K562 (cell line): Measurements from ENCODE around the gene FADS1. TPM values are rescaled to one million over a fixed set of nuclear protein-coding genes. Genes with fewer than 3 reads are reported as not detected.

Experiments
- ATAC-seq: fragments of 200-7000 bp; cut with Tn5 transposase; 3 replicates; pipeline ENCODE4 v1.9.1; 2020; ENCODE audit warnings: moderate library complexity
- BruUV-seq: library from RNA; stranded (reverse); fragments of 400-500 nt; replicated peaks from 2 replicates; lab custom pipeline; 2021; lab: Mats Ljungman, UMichigan
- CTCF ChIA-PET: fragments of 300-600 bp; formaldehyde crosslinking; extraction: SDS; loops from one replicate; lab custom pipeline; 2021; ENCODE audit warnings: low intra/inter-chr PET ratio; lab: Yijun Ruan, JAX
- POLR2A ChIA-PET: fragments of 300-600, 350-650 bp; sonication (Branson Sonifier 250); formaldehyde crosslinking; extraction: SDS; loops from one replicate; lab custom pipeline; 2021; ENCODE audit warnings: antibody characterized with exemption, inconsistent platforms; lab: Yijun Ruan, JAX
- DNase-seq, 4 experiments: peaks; one replicate each; pipeline versions ENCODE4 v3.0.0 to v3.0.0-alpha.2; 2011 to 2018; ENCODE audit warnings: low spot score in 3 of 4, mixed read lengths in 3 of 4; ENCODE audit errors: extremely low read depth in 1 of 4
- FAIRE-seq: peaks from 2 replicates; lab custom pipeline; 2011; peaks lifted over from hg19 to GRCh38; lab: Jason Lieb, UNC
- H2AFZ ChIP-seq: 2 replicates; pipeline ENCODE4 v1.6.0; 2011; ENCODE audit warnings: low read depth, low read length, control low read depth, inconsistent platforms
- H3K27ac ChIP-seq: fragments of 200-600 bp; 3 replicates; pipeline ENCODE4 v1.8.0; 2011; ENCODE audit warnings: low read depth, mild to moderate bottlenecking, control low read depth, inconsistent platforms, low read length, moderate library complexity, mixed read lengths; ENCODE audit errors: extremely low read depth
- H3K27me3 ChIP-seq, 2 experiments: fragments of 300-600 bp in 1 of 2; 2 replicates in 1 of 2; 3 replicates in 1 of 2; pipeline versions ENCODE4 v1.6.0 to v1.8.0; 2011; ENCODE audit warnings: inconsistent platforms in 2 of 2, low read length in 2 of 2, mild to moderate bottlenecking in 1 of 2, mixed read lengths in 1 of 2, moderate library complexity in 1 of 2; ENCODE audit not compliant: control insufficient read depth in 2 of 2, insufficient read depth in 2 of 2
- H3K36me3 ChIP-seq: fragments of 300-600 bp; 3 replicates; pipeline ENCODE4 v1.8.0; 2011; ENCODE audit warnings: mild to moderate bottlenecking, low read length, inconsistent platforms; ENCODE audit not compliant: control insufficient read depth, insufficient read depth
- H3K4me1 ChIP-seq, 2 experiments: fragments of 200-600 bp in 1 of 2; replicated peaks in 1 of 2; 2 replicates in 1 of 2; 3 replicates in 1 of 2; pipeline versions ENCODE4 v1.5.1 to v1.8.0; 2011; ENCODE audit warnings: inconsistent platforms in 2 of 2, low read length in 2 of 2, mild to moderate bottlenecking in 1 of 2, mixed read lengths in 1 of 2, moderate library complexity in 1 of 2; ENCODE audit not compliant: control insufficient read depth in 2 of 2, insufficient read depth in 2 of 2
- H3K4me2 ChIP-seq: 2 replicates; pipeline ENCODE4 v1.6.1; 2011; ENCODE audit warnings: low read length, control low read depth, inconsistent platforms, mixed read lengths; ENCODE audit not compliant: insufficient read depth
- H3K4me3 ChIP-seq: fragments of 200-600 bp; sonication (generic), shearing (Covaris generic); 2 replicates; pipeline ENCODE4 v1.5.1; 2016; ENCODE audit warnings: control low read depth, inconsistent platforms
- H3K79me2 ChIP-seq: fragments of 200-600 bp; 3 replicates; pipeline ENCODE4 v1.8.0; 2011; ENCODE audit warnings: low read length, inconsistent platforms; ENCODE audit not compliant: control insufficient read depth, insufficient read depth
- H3K9ac ChIP-seq, 2 experiments: 2 replicates each; pipeline versions ENCODE4 v1.6.0 to v1.6.1; 2011; ENCODE audit warnings: low read depth in 2 of 2, low read length in 2 of 2, control low read depth in 1 of 2, inconsistent platforms in 1 of 2, mild to moderate bottlenecking in 1 of 2, mixed read lengths in 1 of 2; ENCODE audit not compliant: insufficient read depth in 1 of 2
- H3K9me1 ChIP-seq: one replicate; pipeline ENCODE4 v1.6.0; 2011; ENCODE audit warnings: inconsistent platforms, mild to moderate bottlenecking, low read length, moderate library complexity; ENCODE audit not compliant: control insufficient read depth, insufficient read depth
- H3K9me3 ChIP-seq: replicated peaks from 2 replicates; pipeline ENCODE4 v1.5.1; 2011; ENCODE audit warnings: low read depth, low read length, inconsistent platforms; ENCODE audit not compliant: control insufficient read depth, insufficient read depth
- H4K20me1 ChIP-seq: replicated peaks from 2 replicates; pipeline ENCODE4 v1.6.1; 2011; ENCODE audit warnings: low read length, inconsistent platforms, mixed read lengths; ENCODE audit not compliant: control insufficient read depth, insufficient read depth
- BRF1 ChIP-seq: IDR thresholded peaks from 3 replicates; pipeline ENCODE4 v1.6.1; 2011; ENCODE audit warnings: borderline replicate concordance, mild to moderate bottlenecking; ENCODE audit not compliant: insufficient read length; ENCODE audit errors: extremely low read depth
- ESRRB ChIP-seq: fragments of 250-450 bp; sonication (Bioruptor Pico); IDR thresholded peaks from 2 replicates; pipeline ENCODE4 v1.5.0; 2020; ENCODE audit warnings: mild to moderate bottlenecking, moderate library complexity, borderline replicate concordance
- FOSL1 ChIP-seq: fragments of 200-800 bp; sonication (Bioruptor generic); conservative IDR thresholded peaks from 2 replicates; pipeline ENCODE4 v1.6.1; 2016; ENCODE audit warnings: missing genetic modification characterization, missing compliant biosample characterization
- FOXP4 ChIP-seq: sonication (generic); formaldehyde crosslinking; IDR thresholded peaks from 2 replicates; pipeline ENCODE4 v1.8.0; 2022; ENCODE audit warnings: mild to moderate bottlenecking, missing genetic modification reagents, borderline replicate concordance
- MBD2 ChIP-seq: sonication (generic); IDR thresholded peaks from 2 replicates; pipeline ENCODE4 v1.6.1; 2016; ENCODE audit warnings: low read depth, borderline replicate concordance
- PATZ1 ChIP-seq: fragments of 250-450 bp; sonication (Bioruptor Pico); IDR thresholded peaks from 2 replicates; pipeline ENCODE4 v1.5.0; 2020; ENCODE audit warnings: mild to moderate bottlenecking, borderline replicate concordance
- PCBP2 ChIP-seq: fragments of 200-400 bp; formaldehyde crosslinking; IDR thresholded peaks from 2 replicates; pipeline ENCODE4 v1.6.1; 2018; ENCODE audit warnings: low read length, low read depth, mild to moderate bottlenecking, moderate library complexity; ENCODE audit not compliant: poor library complexity, severe bottlenecking
- RBM14 ChIP-seq: fragments of 200-400 bp; formaldehyde crosslinking; IDR thresholded peaks from 2 replicates; pipeline ENCODE4 v1.6.1; 2018; ENCODE audit warnings: low read depth, mild to moderate bottlenecking, low read length, moderate library complexity, borderline replicate concordance; ENCODE audit not compliant: insufficient read depth
- RFX5 ChIP-seq: IDR thresholded peaks from 2 replicates; pipeline ENCODE4 v1.6.1; 2011; ENCODE audit warnings: low read depth, mild to moderate bottlenecking, improper control_type of control experiment, low read length
- SUPT5H ChIP-seq: fragments of 450-650 bp; IDR thresholded peaks from 2 replicates; pipeline ENCODE4 v1.6.1; 2016
- TAF7 ChIP-seq: fragments of 450-650 bp; IDR thresholded peaks from 2 replicates; pipeline ENCODE4 v1.6.1; 2016; ENCODE audit warnings: missing genetic modification characterization, missing compliant biosample characterization
- ZNF324 ChIP-seq: fragments of 250-450 bp; sonication (Bioruptor Pico); IDR thresholded peaks from 2 replicates; pipeline ENCODE4 v1.4.0; 2020; ENCODE audit warnings: mild to moderate bottlenecking
- ZNF444 ChIP-seq: fragments of 250-450 bp; sonication (Bioruptor Pico); IDR thresholded peaks from 2 replicates; pipeline ENCODE4 v1.4.0; 2020; ENCODE audit warnings: mild to moderate bottlenecking, moderate library complexity
- ZNF76 ChIP-seq: fragments of 250-450 bp; sonication (Bioruptor Pico); IDR thresholded peaks from 2 replicates; pipeline ENCODE4 v1.4.0; 2020; ENCODE audit warnings: mild to moderate bottlenecking, moderate library complexity, borderline replicate concordance
- WGBS: fragments of 100-300 bp; shearing (Covaris generic); methylation state at CpG from one replicate; pipeline ENCODE4 v1.1.6; 2016; ENCODE audit warnings: low coverage, mixed read lengths; ENCODE audit not compliant: insufficient coverage; ENCODE audit errors: missing lambda C conversion rate; 5-methylcytosine and 5-hydroxymethylcytosine counted together
- in situ Hi-C: fragments of 300-500 bp; cut with MboI; formaldehyde crosslinking; loops from 4 replicates; pipeline ENCODE4 v1.15.0; 2018; ENCODE audit warnings: inconsistent platforms, mixed read lengths
- intact Hi-C: fragments of 100-400 bp; cut with micrococcal nuclease; formaldehyde crosslinking; loops from 2 replicates; pipeline ENCODE4 v1.14.2; 2022
- polyA plus RNA-seq, 8 experiments: library from polyadenylated mRNA; depleted of rRNA in 4 of 8; stranded (reverse) in 5 of 8; unstranded in 3 of 8; fragments of >200 nt; fragmentation: Nextera tagmentation in 2 of 8; fragmentation: Illumina TruSeq in 1 of 8; extraction: Ambion mirVana in 2 of 8; extraction: Trizol in 1 of 8; gene quantifications; 2 replicates each; pipeline versions ENCODE4 v1.2.1 to v1.2.3, GENCODE V29; 2011 to 2014; ENCODE audit warnings: inconsistent platforms in 1 of 8, missing spikeins in 1 of 8
- total RNA-seq, 7 experiments: library from RNA; depleted of rRNA in 6 of 7; stranded (reverse); fragments of >200 nt in 6 of 7; fragmentation: Illumina TruSeq in 2 of 7; extraction: Trizol in 2 of 7; gene quantifications; 2 replicates each; pipeline versions ENCODE4 v1.2.1 to v1.2.3, GENCODE V29; 2011 to 2021; ENCODE audit warnings: low replicate concordance in 1 of 7
- TF ChIP-seq, protein P1 (sequence below): sonication (generic); formaldehyde crosslinking; IDR thresholded peaks from 2 replicates; pipeline ENCODE4 v1.8.1; 2023; ENCODE audit warnings: mild to moderate bottlenecking, missing genetic modification reagents

The FADS1 gene
- total and polyA plus RNA-seq, 9 of the 15 experiments (the other 6 are each of a cell fraction or from before 2014, with no cell fraction given), result 110 to 864 (median 364) TPM

- in situ Hi-C loops, result no loop called here
- H3K27me3 ChIP-seq, result no peaks in the 10 kb centered on the region
- ATAC-seq, result no peak
- intact Hi-C loops, result no loop called here
- H3K4me3 ChIP-seq, result no peak overlapping the region
- 58% methylated on average over 3 of the region's 3 CpGs for WGBS
- H3K9ac ChIP-seq, result no peak overlapping the region
- no peaks in the 10 kb centered on the region for H3K79me2 ChIP-seq
- H3K27ac ChIP-seq, result no peak overlapping the region
- ChIA-PET CTCF (no interaction called here), POLR2A (interaction anchor here (0.6 to 1.7 kb wide), 10 partner anchors 10 to 407 kb away, joined by 3 to 8 read pairs (median 3); partner anchors contain the start of genes FEN1 and TMEM258)
- H4K20me1 ChIP-seq, result peaks cover 6% of the 10 kb centered on the region; the same call in 1 of the 2 replicates
- TF ChIP-seq FOSL1 (no peak), PCBP2 (no peak), ZNF76 (CRISPR knock-in tag) (no peak), BRF1 (no peak), ZNF444 (CRISPR knock-in tag) (no peak), ESRRB (no peak), ZNF324 (CRISPR knock-in tag) (no peak), SUPT5H (no peak), RBM14 (no peak), PATZ1 (no peak), MBD2 (no peak), RFX5 (no peak), FOXP4 (CRISPR knock-in tag) (no peak), TAF7 (tag) (no peak)
- TF ChIP-seq, protein P1, sequence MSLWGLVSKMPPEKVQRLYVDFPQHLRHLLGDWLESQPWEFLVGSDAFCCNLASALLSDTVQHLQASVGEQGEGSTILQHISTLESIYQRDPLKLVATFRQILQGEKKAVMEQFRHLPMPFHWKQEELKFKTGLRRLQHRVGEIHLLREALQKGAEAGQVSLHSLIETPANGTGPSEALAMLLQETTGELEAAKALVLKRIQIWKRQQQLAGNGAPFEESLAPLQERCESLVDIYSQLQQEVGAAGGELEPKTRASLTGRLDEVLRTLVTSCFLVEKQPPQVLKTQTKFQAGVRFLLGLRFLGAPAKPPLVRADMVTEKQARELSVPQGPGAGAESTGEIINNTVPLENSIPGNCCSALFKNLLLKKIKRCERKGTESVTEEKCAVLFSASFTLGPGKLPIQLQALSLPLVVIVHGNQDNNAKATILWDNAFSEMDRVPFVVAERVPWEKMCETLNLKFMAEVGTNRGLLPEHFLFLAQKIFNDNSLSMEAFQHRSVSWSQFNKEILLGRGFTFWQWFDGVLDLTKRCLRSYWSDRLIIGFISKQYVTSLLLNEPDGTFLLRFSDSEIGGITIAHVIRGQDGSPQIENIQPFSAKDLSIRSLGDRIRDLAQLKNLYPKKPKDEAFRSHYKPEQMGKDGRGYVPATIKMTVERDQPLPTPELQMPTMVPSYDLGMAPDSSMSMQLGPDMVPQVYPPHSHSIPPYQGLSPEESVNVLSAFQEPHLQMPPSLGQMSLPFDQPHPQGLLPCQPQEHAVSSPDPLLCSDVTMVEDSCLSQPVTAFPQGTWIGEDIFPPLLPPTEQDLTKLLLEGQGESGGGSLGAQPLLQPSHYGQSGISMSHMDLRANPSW (CRISPR knock-in tag), result no peak
- no peaks in the 10 kb centered on the region for H3K9me1 ChIP-seq
- no peak for FAIRE-seq
- H3K4me1 ChIP-seq, result peaks cover 0 to 24% of the 10 kb centered on the region in 2 experiments; a peak in 2 of 5 replicates
- DNase-seq, result no peak
- H3K4me2 ChIP-seq, result no peak overlapping the region
- no peaks in the 10 kb centered on the region for H3K9me3 ChIP-seq
- peaks cover 67% of the 10 kb centered on the region for H3K36me3 ChIP-seq
- H2AFZ ChIP-seq, result no peak overlapping the region
- no TSS peak for BruUV-seq
These were observed 34.5 kb downstream of the FADS1 start for GRCh38 chr11:61782299-61782698.
